K562 (cell line): ENCODE measurements around the gene FAM50A.

Experiments used
- HOXB6 ChIP-seq: fragments of 250-450 bp; sonication (Bioruptor Pico); IDR thresholded peaks from 2 replicates; pipeline ENCODE4 v1.5.1; 2022; ENCODE audit warnings: mild to moderate bottlenecking, borderline replicate concordance
- ZNF263 ChIP-seq: sonication (generic); formaldehyde crosslinking; IDR thresholded peaks from 2 replicates; pipeline ENCODE4 v1.8.0; 2022; ENCODE audit warnings: mild to moderate bottlenecking, missing genetic modification reagents, borderline replicate concordance

DNA sequence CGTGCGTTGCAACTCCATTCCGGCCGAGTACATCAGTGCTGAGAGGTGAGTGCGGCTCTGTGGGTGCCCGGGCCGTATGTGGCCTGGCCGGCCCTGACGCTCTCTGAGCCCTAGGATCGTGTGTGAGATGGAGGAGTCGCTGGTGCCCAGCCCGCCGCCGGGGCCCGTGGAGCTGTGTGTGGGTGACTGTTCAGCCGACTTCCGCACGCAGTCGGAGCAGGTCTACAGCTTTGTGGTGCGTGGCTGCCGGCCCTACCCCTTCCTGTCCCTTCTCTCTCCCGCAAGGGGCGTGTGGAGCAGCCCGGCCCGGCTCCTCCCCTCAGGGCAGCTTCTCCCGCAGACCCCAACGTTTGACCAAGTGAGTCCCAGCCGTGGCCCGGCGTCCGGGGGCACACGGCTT, 22.1 kb downstream of the FAM50A start:
- TF ChIP-seq ZNF263 (CRISPR knock-in tag) (no peak), HOXB6 (CRISPR knock-in tag) (no peak)
